ENCODE results near the gene KISS1R. TPM values are rescaled to one million over a fixed set of nuclear protein-coding genes. Genes with fewer than 3 reads are reported as not detected.

KISS1R gene
- total and polyA plus RNA-seq, 4 donors: not detected

DNA sequence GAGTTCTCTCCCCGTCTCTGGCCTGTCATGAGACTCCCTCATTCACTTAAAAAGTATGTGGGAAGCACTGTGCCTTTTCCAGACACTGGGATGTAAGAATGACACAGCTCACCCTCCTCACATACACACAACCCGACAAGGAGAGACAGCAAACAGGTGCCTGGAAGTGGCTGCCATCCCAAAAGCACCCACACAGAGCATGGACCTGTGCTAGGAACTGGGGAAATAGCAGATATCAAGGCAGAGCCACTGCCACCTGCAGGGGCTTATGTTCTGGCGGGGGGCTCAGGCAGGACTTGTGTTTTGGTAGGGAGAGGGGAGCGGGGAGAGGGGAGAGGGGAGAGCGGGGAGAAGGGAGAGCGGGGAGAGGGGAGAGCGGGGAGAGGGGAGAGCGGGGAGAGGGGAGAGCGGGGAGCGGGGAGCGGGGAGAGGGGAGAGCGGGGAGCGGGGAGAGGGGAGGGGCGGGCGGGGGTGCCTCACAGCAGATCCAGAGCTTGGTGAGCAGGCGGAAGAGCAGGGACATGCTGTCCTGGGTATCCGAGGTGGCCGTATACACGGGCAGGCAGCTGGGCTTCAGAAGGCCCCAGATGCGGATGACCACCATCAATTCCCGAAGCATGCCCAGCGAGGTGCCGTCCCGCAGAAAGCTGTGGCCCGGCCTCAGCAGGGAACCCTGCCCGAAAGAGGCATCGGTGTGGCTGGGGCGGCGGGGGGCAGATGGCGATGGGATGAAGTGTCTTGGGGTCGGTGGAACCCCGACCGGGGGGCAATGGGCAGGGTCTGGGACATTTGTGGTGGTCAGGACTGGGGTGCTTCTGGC lies 45.5 kb upstream of the KISS1R start:
- no peaks in the 10 kb centered on the region for H3K4me1 ChIP-seq (ENCODE audit: control insufficient read depth in 4 of 4, insufficient read depth in 4 of 4, low read length in 3 of 4)

More for the DNA sequence above, 45.5 kb upstream of the KISS1R start:
- DNase-seq (ENCODE audit: low spot score): no peak
- Histone ChIP-seq H3K9me3 (ENCODE audit: control insufficient read depth in 4 of 4, low read length in 3 of 4) (no peaks in the 10 kb centered on the region), H3K36me3 (ENCODE audit: control insufficient read depth in 4 of 4, insufficient read depth in 3 of 4, low read depth in 1 of 4, low read length in 3 of 4) (peaks cover 10 to 50% (median 13%) of the 10 kb centered on the region in 4 donors), H3K27ac (ENCODE audit: low read depth in 1 of 2, low read length in 2 of 2) (no peak overlapping the region), H3K9ac (ENCODE audit: low read depth in 1 of 2, low read length in 2 of 2) (no peak overlapping the region), H3K4me3 (ENCODE audit: low read depth in 1 of 3, low read length in 3 of 3) (no peak overlapping the region), H3K27me3 (ENCODE audit: control insufficient read depth in 4 of 4, insufficient read depth in 4 of 4, low read length in 3 of 4) (no peaks in the 10 kb centered on the region)
- TF ChIP-seq JUND (IDR thresholded peaks at IDR 0.05): no peak
- TF ChIP-seq, protein P1, sequence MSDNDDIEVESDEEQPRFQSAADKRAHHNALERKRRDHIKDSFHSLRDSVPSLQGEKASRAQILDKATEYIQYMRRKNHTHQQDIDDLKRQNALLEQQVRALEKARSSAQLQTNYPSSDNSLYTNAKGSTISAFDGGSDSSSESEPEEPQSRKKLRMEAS (IDR thresholded peaks at IDR 0.05): no peak
- no peak for TF ChIP-seq RAD21 (IDR thresholded peaks at IDR 0.05)
- no peak for TF ChIP-seq FOXA2 (IDR thresholded peaks at IDR 0.05)
- no peak for TF ChIP-seq YY1 (IDR thresholded peaks at IDR 0.05)
- no peak for TF ChIP-seq HNF4G (IDR thresholded peaks at IDR 0.05)
- no peak for TF ChIP-seq FOXA1 (IDR thresholded peaks at IDR 0.05)
- TF ChIP-seq GABPA (IDR thresholded peaks at IDR 0.05 in 1 of 2, conservative IDR thresholded peaks at IDR 0.05 in 1 of 2): no peak
- TF ChIP-seq, protein P2, sequence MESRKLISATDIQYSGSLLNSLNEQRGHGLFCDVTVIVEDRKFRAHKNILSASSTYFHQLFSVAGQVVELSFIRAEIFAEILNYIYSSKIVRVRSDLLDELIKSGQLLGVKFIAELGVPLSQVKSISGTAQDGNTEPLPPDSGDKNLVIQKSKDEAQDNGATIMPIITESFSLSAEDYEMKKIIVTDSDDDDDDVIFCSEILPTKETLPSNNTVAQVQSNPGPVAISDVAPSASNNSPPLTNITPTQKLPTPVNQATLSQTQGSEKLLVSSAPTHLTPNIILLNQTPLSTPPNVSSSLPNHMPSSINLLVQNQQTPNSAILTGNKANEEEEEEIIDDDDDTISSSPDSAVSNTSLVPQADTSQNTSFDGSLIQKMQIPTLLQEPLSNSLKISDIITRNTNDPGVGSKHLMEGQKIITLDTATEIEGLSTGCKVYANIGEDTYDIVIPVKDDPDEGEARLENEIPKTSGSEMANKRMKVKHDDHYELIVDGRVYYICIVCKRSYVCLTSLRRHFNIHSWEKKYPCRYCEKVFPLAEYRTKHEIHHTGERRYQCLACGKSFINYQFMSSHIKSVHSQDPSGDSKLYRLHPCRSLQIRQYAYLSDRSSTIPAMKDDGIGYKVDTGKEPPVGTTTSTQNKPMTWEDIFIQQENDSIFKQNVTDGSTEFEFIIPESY (IDR thresholded peaks at IDR 0.05): no peak
- no peak for TF ChIP-seq REST (IDR thresholded peaks at IDR 0.05)
- no peak for TF ChIP-seq ATF3 (IDR thresholded peaks at IDR 0.05)
- no peak for TF ChIP-seq RXRA (IDR thresholded peaks at IDR 0.05)
- no peak for TF ChIP-seq HNF4A (conservative IDR thresholded peaks at IDR 0.05)
- TF ChIP-seq TAF1 (conservative IDR thresholded peaks at IDR 0.05): no peak
- TF ChIP-seq EGR1 (IDR thresholded peaks at IDR 0.05; ENCODE audit: low read depth in 2 of 2): no peak
- TF ChIP-seq SP1 (IDR thresholded peaks at IDR 0.05): no peak
- TF ChIP-seq NR2F2 (IDR thresholded peaks at IDR 0.05): no peak
- no peak for TF ChIP-seq CTCF (IDR thresholded peaks at IDR 0.05; ENCODE audit: low read depth, low read length, missing input control)
- 94% methylated on average over 24 of the region's 33 CpGs for WGBS

Data from liver (tissue), 9 donors.